Neuronal stem cell (in vitro differentiated cells): ENCODE measurements around the gene TMF1.

Source experiments
- DNase-seq: peaks from one replicate; pipeline ENCODE4 v3.0.0-alpha.2; 2013; ENCODE audit warnings: low spot score
- H2AFZ ChIP-seq: one replicate; pipeline ENCODE4 v1.6.1; 2013; ENCODE audit warnings: mild to moderate bottlenecking, low read length, inconsistent platforms
- H2AK5ac ChIP-seq: 2 replicates; pipeline ENCODE4 v1.6.1; 2013; ENCODE audit warnings: low read depth, mild to moderate bottlenecking, inconsistent platforms, low read length, moderate library complexity, mixed read lengths
- H2BK120ac ChIP-seq: 2 replicates; pipeline ENCODE4 v1.6.1; 2013; ENCODE audit warnings: low read depth, mild to moderate bottlenecking, inconsistent platforms, low read length, moderate library complexity, mixed read lengths
- H2BK12ac ChIP-seq: one replicate; pipeline ENCODE4 v1.6.1; 2013; ENCODE audit warnings: low read length, inconsistent platforms
- H2BK15ac ChIP-seq: 2 replicates; pipeline ENCODE4 v1.6.1; 2013; ENCODE audit warnings: mild to moderate bottlenecking, low read length, inconsistent platforms, mixed read lengths
- H2BK5ac ChIP-seq: one replicate; pipeline ENCODE4 v1.6.1; 2013; ENCODE audit warnings: inconsistent platforms, mild to moderate bottlenecking, low read length, moderate library complexity
- H3K14ac ChIP-seq: one replicate; pipeline ENCODE4 v1.6.1; 2013; ENCODE audit warnings: low read length, inconsistent platforms
- H3K18ac ChIP-seq: 2 replicates; pipeline ENCODE4 v1.6.1; 2013; ENCODE audit warnings: low read length, inconsistent platforms
- H3K23ac ChIP-seq: 2 replicates; pipeline ENCODE4 v1.6.1; 2013; ENCODE audit warnings: low read depth, mild to moderate bottlenecking, mixed read lengths, low read length, inconsistent platforms; ENCODE audit not compliant: poor library complexity
- H3K27ac ChIP-seq: replicated peaks from 3 replicates; pipeline ENCODE4 v1.5.1; 2013; ENCODE audit warnings: low read length, inconsistent platforms
- H3K27me3 ChIP-seq, 3 experiments: 2 replicates each; pipeline ENCODE4 v1.6.1; 2013; ENCODE audit warnings: low read length in 3 of 3, mild to moderate bottlenecking in 2 of 3, inconsistent platforms in 1 of 3, low read depth in 1 of 3, mixed read lengths in 1 of 3, moderate library complexity in 1 of 3; ENCODE audit not compliant: control insufficient read depth in 3 of 3, insufficient read depth in 3 of 3
- H3K36me3 ChIP-seq, 2 donors: replicated peaks in 1 of 2; 2 replicates each; pipeline ENCODE4 v1.6.1; 2013; ENCODE audit warnings: low read length in 2 of 2; ENCODE audit not compliant: control insufficient read depth in 2 of 2, insufficient read depth in 2 of 2
- H3K4ac ChIP-seq: 2 replicates; pipeline ENCODE4 v1.6.1; 2013; ENCODE audit warnings: inconsistent platforms, mild to moderate bottlenecking, low read length, moderate library complexity
- H3K4me1 ChIP-seq, 2 donors: 1 replicate in 1 of 2; 2 replicates in 1 of 2; pipeline ENCODE4 v1.6.1; 2013; ENCODE audit warnings: low read length in 2 of 2, low read depth in 1 of 2; ENCODE audit not compliant: control insufficient read depth in 2 of 2, insufficient read depth in 1 of 2
- H3K4me2 ChIP-seq: one replicate; pipeline ENCODE4 v1.6.1; 2013; ENCODE audit warnings: mild to moderate bottlenecking, low read length, inconsistent platforms; ENCODE audit not compliant: insufficient read depth, poor library complexity, severe bottlenecking
- H3K4me3 ChIP-seq, 2 donors: 2 replicates each; pipeline ENCODE4 v1.5.1; 2013; ENCODE audit warnings: low read length in 2 of 2, mild to moderate bottlenecking in 2 of 2, inconsistent platforms in 1 of 2, moderate library complexity in 1 of 2
- H3K79me1 ChIP-seq: one replicate; pipeline ENCODE4 v1.6.1; 2013; ENCODE audit warnings: low read depth, mild to moderate bottlenecking, inconsistent platforms, low read length, moderate library complexity
- H3K9ac ChIP-seq: one replicate; pipeline ENCODE4 v1.6.1; 2013; ENCODE audit warnings: mild to moderate bottlenecking, low read depth, low read length, inconsistent platforms; ENCODE audit not compliant: poor library complexity
- H3K9me3 ChIP-seq, 2 donors: replicated peaks in 1 of 2; 2 replicates each; pipeline versions ENCODE3 to v1.6.1; 2013; ENCODE audit warnings: low read length in 2 of 2, mild to moderate bottlenecking in 2 of 2, inconsistent platforms in 1 of 2, low read depth in 1 of 2, mixed read lengths in 1 of 2, moderate library complexity in 1 of 2; ENCODE audit not compliant: control insufficient read depth in 2 of 2, insufficient read depth in 1 of 2
- H4K8ac ChIP-seq: one replicate; pipeline ENCODE4 v1.6.1; 2013; ENCODE audit warnings: low read depth, mild to moderate bottlenecking, inconsistent platforms, low read length, moderate library complexity
- H4K91ac ChIP-seq: one replicate; pipeline ENCODE4 v1.6.1; 2013; ENCODE audit warnings: low read length, low read depth, mild to moderate bottlenecking, inconsistent platforms; ENCODE audit not compliant: poor library complexity
- WGBS, 2 donors: extraction: QIAGEN DNeasy Blood & Tissue Kit; methylation state at CpG; one replicate each; pipeline ENCODE4 v1.1.7; 2013; ENCODE audit warnings: missing lambda C conversion rate in 2 of 2, mixed read lengths in 1 of 2; ENCODE audit not compliant: insufficient read length in 2 of 2, insufficient replicate concordance in 1 of 2; ENCODE audit errors: extremely low coverage in 2 of 2; 5-methylcytosine and 5-hydroxymethylcytosine counted together

TMF1 gene

DNA sequence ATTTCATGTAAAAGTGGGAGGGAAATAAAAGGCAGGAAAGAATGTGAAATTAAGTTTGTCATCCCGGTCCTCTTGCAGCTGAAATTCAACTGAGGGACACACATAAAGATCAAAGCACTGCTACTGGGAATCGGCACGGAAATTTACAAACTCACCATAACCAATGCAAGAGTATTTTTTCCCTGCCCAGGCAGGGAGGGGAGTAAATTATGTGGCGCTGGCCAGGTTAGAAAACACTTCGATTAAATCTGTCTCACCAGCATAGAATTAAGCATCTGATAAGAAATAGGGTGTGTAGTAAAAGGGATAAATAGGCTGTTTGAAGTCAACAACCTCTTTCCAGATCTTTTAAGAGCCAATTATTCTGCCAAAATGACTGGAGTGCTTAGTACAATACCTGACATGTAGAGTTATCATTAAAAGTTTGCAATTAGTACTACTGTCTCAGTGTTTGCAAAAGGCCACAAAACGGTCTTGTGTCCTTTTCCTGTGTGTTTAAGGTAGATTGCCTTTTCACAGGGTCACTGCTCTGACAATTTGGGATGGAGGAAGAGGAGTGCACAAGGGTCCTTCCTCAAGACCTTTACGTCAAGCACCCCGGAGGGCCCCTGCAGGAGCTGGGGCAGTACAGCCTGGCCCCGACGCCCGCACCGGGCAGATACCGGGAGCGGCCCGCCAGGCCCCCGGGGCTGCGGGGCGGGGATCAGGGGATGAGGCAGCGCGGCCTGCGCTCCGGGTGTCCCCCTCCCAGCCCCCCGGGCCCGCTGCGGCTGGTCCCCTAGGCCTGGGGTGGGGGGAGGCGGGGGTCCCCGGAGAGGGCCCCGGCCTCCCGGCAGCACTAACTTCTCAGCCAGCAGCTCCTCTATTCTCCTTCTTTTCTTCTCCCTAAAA lies 27.4 kb upstream of the TMF1 start:
- Histone ChIP-seq H2BK120ac (peak overlapping the region; percentile 73), H2AK5ac (no peak overlapping the region), H3K14ac (no peak overlapping the region), H3K4me2 (peak overlapping the region; percentile 59), H4K8ac (no peak overlapping the region), H2BK15ac (no peak overlapping the region), H2AFZ (peak overlapping the region; percentile 85), H3K9ac (peak overlapping the region; percentile 65), H3K4ac (no peak overlapping the region), H3K79me1 (peaks cover 4% of the 10 kb centered on the region), H3K4me1 (peaks cover 4 to 21% of the 10 kb centered on the region in 2 donors), H3K4me3 (peak overlapping the region; percentile 87 to 89), H3K36me3 (peaks cover 0 to 38% of the 10 kb centered on the region in 2 donors), H3K27me3 (no peaks in the 10 kb centered on the region), H2BK5ac (no peak overlapping the region), H2BK12ac (no peak overlapping the region), H3K18ac (peak overlapping the region; percentile 73), H4K91ac (no peak overlapping the region), H3K27ac (no peak overlapping the region), H3K23ac (no peak overlapping the region), H3K9me3 (no peaks in the 10 kb centered on the region)
- no peak for DNase-seq
- no CpG with 5 or more reads among the region's 29 CpGs for WGBS, 2 donors

DNA sequence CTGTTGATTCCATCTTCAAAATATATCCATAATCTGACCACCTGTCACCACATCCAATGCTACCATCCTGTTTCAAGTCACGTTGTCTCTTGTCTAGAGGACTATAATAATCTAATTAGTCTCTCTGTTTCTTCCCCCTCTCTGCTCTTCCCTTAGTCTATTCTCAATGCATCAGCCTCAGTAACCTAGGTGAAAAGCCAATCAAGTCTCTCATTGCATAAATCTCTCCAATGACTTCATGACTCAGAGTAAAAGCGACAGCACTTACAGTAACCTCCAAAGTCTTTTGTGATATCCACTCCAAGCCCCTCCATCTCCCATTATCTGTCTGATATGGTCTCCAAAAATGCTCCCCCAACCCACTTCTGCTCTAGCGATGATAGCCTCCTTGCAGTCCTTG lies 20.8 kb upstream of the TMF1 start:
- H3K36me3 ChIP-seq: peaks cover 3 to 89% of the 10 kb centered on the region in 2 donors
- no peak overlapping the region for H2BK120ac ChIP-seq

DNA sequence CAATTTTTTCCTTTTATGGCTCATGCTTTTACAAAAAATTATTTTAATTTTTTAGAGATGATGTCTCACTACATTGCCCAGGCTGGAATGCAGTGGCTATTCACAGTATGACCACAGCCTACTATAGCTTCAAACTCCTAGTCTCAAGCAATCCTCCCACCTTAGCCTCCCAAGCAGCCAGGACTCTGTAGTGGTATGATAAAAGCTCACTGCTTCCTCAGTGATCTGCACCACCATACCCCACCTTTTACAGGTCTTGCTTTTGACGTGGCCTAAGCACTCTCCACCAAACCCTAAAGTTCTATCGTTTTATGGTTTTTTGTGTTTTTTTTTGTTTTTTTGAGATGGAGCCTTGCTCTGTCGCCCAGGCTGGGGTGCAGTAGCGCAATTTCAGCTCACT lies 14.0 kb upstream of the TMF1 start:
- no peak overlapping the region for H2AFZ ChIP-seq
- H2BK5ac ChIP-seq: no peak overlapping the region
- no peak overlapping the region for H4K8ac ChIP-seq
- no peak for DNase-seq
- no peak overlapping the region for H3K14ac ChIP-seq
- no peak overlapping the region for H3K23ac ChIP-seq
- H3K9me3 ChIP-seq: peaks cover 0 to 8% of the 10 kb centered on the region in 2 donors
- no peaks in the 10 kb centered on the region for H3K27me3 ChIP-seq
- no peak overlapping the region for H3K4ac ChIP-seq
- no peak overlapping the region for H2BK15ac ChIP-seq
- no CpG with 5 or more reads among the region's 4 CpGs for WGBS, 2 donors
- no peak overlapping the region for H4K91ac ChIP-seq
- no peaks in the 10 kb centered on the region for H3K4me1 ChIP-seq
- no peak overlapping the region for H2BK120ac ChIP-seq
- no peak overlapping the region for H3K18ac ChIP-seq
- H3K36me3 ChIP-seq: peaks cover 7 to 89% of the 10 kb centered on the region in 2 donors
- no peak overlapping the region for H2BK12ac ChIP-seq
- no peaks in the 10 kb centered on the region for H3K79me1 ChIP-seq
- no peak overlapping the region for H3K9ac ChIP-seq
- H3K4me3 ChIP-seq: no peak overlapping the region
- no peak overlapping the region for H3K4me2 ChIP-seq
- no peak overlapping the region for H2AK5ac ChIP-seq
- H3K27ac ChIP-seq: no peak overlapping the region

More for the DNA sequence above, 20.8 kb upstream of the TMF1 start:
- Histone ChIP-seq H3K4ac (no peak overlapping the region), H3K18ac (no peak overlapping the region), H3K9ac (no peak overlapping the region), H3K27me3 (no peaks in the 10 kb centered on the region), H2BK12ac (no peak overlapping the region), H3K4me1 (no peaks in the 10 kb centered on the region), H2BK5ac (no peak overlapping the region), H4K8ac (no peak overlapping the region), H3K4me3 (no peak overlapping the region), H2AK5ac (no peak overlapping the region), H4K91ac (no peak overlapping the region), H3K9me3 (no peaks in the 10 kb centered on the region), H3K4me2 (no peak overlapping the region), H3K23ac (no peak overlapping the region), H2AFZ (no peak overlapping the region), H3K79me1 (no peaks in the 10 kb centered on the region), H3K14ac (no peak overlapping the region), H3K27ac (no peak overlapping the region), H2BK15ac (no peak overlapping the region)
- no CpG with 5 or more reads among the region's 3 CpGs for WGBS, 2 donors
- DNase-seq: no peak

DNA sequence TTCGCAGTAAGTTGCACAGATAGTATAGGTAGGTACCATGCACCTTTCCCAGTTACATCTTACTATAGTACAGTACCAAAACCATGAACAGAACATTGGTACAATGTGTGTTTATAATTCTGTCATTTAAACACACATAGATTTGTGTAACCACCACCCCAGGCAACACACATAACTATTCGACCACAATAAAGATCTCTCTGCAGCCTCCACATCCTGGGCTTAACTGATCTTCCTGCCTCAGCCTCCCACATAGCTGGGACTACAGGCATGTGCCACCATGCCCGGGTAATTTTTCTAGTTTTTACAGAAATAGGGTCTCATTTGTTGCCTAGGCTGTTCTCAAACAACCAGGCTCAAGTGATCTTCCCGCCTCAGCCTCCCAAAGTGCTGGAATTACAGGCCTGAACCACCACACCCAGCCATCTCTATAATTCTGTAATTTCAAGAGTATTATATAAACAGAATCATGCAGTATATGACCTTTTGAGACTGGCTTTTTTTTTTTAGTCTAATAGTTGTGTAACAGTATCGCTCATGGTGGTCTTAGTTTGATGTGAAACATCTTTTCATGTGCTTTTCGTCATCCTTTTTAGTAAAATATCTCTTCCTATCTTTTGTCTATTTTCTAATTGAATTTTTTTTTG lies 13.3 kb upstream of the TMF1 start:
- Histone ChIP-seq H2AK5ac (no peak overlapping the region), H2BK12ac (no peak overlapping the region), H4K8ac (no peak overlapping the region), H3K9ac (no peak overlapping the region), H3K14ac (no peak overlapping the region), H4K91ac (no peak overlapping the region), H3K23ac (no peak overlapping the region), H2BK120ac (no peak overlapping the region), H3K36me3 (peaks cover 11 to 89% of the 10 kb centered on the region in 2 donors), H3K9me3 (peaks cover 0 to 15% of the 10 kb centered on the region in 2 donors), H3K4me2 (no peak overlapping the region), H2BK5ac (no peak overlapping the region), H3K4ac (no peak overlapping the region), H3K27ac (no peak overlapping the region), H3K18ac (no peak overlapping the region), H2AFZ (no peak overlapping the region), H2BK15ac (no peak overlapping the region), H3K79me1 (no peaks in the 10 kb centered on the region), H3K4me3 (no peak overlapping the region), H3K4me1 (no peaks in the 10 kb centered on the region), H3K27me3 (no peaks in the 10 kb centered on the region)
- DNase-seq: no peak
- whole genome bisulfite sequencing, 2 donors: no CpG with 5 or more reads among the region's 6 CpGs
